ENCODE data around the gene FARP2. TPM values are rescaled to one million over a fixed set of nuclear protein-coding genes. Genes with fewer than 3 reads are reported as not detected.
"Not testable (repeated sequence)": the region's sequence is repeated elsewhere in the genome, so short reads cannot be mapped to it uniquely, and the experiment has no call there.

The FARP2 gene
- total RNA-seq, 1 experiment from 2014 or later = 30.4 TPM

DNA sequence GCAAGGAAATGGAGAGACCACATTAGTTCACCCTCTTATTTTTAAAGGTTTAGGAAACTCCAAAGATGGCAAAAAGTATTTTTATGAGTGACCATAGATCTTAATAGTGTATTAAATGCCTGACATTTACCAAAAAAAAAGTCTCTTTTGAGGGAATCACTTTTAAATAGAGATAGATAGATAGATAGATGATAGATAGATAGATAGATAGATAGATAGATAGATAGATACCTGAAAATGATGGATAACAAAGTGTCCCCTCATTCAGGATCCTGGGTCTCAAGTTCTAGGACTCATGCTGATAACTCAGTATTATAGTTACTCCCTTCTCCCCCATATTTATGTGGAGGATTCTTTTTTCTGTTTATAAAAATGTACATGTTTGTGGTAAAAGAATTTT is 52.8 kb downstream of the FARP2 start:
- DNase-seq (ENCODE audit: low read depth) = no peak

DNA sequence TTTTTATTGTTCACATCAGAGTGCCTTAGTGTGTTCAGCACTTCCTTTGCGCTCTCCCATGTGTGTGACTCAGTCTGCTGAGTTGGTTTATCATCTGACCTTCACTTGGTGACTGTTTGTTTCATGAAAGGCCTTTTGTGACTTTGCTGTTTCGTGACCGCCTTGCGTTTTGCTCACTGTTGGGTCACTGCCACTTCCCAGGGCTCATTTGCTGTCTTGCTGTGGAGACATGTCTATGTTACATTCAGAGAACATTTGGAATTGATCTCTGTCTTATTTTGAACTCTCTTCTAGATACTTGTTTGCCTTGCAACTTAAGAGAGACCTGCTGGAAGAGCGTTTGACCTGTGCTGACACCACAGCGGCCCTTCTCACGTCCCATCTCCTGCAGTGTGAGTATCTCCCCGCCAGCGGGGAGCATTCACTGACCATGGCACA is 54.7 kb downstream of the FARP2 start:
- DNase-seq (ENCODE audit: low read depth) = peak; percentile 13

DNA sequence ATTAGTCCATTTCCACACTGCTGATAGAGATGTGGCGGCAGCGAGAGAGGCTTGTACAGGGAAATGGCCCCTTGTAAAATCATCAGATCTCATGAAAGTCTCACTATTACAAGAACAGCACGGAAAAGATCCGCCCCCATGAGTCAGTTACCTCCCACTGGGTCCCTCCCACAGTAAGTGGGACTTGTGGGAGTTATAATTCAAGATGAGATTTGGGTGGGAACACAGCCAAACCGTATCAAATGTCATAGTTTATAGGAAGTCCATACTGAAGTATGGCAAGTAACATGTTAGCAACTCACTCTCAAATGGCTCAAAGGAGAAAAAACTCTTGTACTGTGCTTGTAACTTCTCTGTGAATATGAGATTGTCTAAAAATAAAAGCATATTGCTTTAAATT is 56.1 kb downstream of the FARP2 start:
- peak; percentile 91 for DNase-seq (ENCODE audit: low read depth)

DNA sequence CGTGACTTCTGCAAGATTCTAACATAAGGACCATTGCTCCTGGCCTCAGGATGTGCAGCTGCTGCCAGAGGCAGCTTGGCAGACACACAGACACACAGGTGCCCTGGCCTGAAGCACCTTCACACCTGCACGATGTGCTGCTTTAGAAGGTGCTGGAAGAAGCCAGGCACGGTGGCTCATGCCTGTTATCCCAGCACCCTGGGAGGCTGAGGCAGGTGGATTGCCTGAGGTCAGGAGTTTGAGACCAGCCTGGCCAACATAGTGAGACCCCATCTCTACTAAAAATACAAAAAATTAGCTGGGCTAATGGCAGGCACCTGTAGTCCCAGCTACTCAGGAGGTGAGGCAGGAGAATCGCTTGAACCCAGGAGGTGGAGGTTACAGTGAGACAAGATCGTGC is 57.4 kb downstream of the FARP2 start:
- DNase-seq (ENCODE audit: low read depth) = not testable (repeated sequence)

DNA sequence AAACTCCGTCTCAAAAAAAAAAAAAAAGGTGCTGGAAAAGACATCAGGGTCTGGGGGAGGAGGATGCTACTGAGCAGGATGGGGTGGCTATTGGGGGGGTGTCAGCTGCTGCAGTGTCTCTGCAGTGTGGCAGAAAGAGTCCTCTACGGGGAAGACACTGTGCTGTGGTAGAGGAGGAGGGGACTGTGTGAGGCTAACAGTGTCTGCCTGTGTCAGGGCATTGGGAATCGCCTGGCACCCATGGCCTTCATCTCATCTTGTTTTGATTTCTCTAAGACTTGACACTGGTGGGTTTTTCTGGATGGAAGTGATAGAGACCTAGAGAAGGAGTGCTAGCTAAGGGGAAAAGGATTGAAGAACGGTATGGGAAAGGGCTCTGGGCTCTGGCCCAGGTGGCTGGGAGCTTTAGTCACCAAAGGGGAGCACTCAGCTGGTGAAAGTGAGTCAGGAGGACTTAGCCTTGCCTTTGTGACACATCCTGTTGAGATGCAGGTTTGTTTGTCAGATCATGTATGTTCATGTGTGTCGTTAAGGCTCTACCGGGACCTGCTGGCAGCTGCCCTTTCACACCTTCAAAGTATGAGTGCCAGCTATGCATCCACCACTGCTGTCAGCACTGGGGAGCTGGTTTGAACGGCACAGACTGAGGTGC is 58.0 kb downstream of the FARP2 start:
- no peak for DNase-seq (ENCODE audit: low read depth)

DNA sequence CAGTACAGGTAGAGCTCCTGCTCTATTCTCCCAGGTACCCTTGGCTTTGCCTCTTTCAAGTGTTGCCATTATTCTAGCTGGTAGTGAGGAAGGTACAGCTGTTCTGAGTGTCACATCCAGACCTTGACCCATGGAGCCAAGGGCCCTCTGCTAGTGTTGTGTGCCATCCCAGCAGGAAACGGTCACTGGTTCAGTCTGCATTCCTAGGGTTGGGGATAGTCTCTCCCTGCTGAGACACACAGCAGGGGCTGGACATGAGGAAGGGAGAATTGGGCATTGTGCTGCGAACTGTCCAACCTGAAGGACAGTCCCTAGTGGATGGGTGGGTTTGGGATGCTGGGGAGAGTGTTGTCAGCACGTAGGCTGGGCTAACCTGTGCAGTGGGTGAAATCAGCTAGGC is 59.1 kb downstream of the FARP2 start:
- no peak for DNase-seq (ENCODE audit: low read depth)

DNA sequence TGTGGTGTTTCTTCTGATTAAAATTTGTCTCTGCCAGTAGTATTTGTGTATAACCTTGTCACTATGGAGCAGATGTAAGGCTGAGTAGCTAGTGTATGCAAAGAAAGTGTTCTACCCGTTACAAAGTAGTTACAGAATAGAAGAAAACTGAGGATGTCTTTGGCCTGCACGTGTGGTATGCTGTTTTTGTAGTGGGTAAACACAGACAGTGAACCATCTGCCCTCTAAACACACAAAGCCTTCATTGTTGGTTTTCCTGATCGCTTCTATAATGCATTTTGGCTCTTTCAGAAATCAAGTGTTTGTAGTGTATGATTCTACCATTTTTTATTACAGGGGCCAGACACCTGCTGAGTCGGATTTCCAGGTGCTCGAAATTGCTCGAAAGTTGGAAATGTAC is 61.5 kb downstream of the FARP2 start:
- DNase-seq (ENCODE audit: low read depth) = no peak

DNA sequence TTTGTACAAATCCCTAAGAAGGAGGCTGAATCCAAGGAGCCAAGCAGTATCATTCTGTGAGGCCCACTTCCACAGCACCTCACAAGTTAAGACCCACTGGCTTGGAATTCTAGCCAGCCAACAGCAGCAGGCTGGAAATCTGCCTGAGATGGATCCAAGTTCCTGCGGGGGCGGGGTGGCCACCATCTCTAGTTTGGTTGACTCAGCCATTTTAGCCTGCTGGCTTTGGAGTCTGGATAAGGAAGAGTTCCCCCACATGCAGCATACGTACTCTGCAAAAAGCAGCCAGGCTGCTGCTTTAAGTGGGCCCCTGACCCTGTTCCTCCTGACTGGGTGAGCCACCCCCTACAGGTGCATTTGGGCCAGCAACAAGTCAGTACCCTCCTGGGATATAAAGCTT is 65.2 kb downstream of the FARP2 start:
- DNase-seq (ENCODE audit: low read depth) = no peak

DNA sequence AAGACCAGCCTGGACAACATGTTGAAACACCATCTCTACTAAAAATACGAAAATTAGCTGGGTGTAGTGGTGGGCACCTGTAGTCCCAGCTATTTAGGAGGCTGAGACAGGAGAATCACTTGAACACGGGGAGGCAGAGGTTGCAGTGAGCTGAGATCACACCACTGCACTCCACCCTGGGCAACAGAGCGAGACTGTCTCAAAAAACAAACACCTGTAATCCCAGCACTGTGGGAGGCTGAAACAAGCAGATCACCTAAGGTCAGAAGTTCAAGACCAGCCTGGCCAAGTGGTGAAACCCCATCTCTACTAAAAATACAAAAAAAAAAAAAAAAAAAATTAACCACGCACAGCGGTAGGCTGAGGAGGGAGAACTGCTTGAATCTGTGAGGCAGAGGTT is 65.9 kb downstream of the FARP2 start:
- not testable (repeated sequence) for DNase-seq (ENCODE audit: low read depth)

DNA sequence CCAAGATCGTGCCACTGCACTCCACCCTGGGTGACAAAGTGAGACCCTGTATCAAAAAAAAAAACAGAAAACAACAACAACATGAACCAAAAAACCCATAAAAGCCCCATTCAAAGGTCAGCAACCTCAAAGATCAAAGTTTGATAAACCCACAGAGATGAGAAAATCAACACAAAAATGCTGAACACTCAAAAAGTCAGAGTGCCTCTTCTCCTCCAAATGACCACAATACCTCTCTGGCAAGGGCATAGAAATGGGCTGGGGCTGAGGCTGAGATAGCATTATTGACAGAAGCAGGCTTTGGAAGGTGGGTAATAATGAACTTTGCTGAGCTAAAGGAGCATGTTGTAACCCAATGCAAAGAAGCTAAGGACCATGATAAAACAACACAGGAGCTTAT is 66.3 kb downstream of the FARP2 start:
- DNase-seq (ENCODE audit: low read depth) = no peak

DNA sequence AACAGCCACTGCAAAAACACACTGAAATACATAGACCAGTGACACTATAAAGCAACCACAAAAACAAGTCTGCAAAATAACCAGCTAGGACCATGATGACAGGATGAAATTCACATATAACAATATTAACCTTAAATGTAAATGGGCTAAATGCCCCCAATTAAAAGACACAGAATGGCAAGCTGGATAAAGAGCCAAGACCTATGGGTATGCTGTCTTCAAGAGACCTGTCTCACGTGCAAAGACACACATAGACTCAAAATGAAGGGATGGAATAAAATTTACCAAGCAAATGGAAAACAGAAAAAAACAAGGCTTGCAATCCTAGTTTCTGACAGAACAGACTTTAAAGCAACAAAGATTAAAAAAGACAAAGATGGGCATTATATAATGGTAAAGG is 67.4 kb downstream of the FARP2 start:
- DNase-seq (ENCODE audit: low read depth) = not testable (repeated sequence)

DNA sequence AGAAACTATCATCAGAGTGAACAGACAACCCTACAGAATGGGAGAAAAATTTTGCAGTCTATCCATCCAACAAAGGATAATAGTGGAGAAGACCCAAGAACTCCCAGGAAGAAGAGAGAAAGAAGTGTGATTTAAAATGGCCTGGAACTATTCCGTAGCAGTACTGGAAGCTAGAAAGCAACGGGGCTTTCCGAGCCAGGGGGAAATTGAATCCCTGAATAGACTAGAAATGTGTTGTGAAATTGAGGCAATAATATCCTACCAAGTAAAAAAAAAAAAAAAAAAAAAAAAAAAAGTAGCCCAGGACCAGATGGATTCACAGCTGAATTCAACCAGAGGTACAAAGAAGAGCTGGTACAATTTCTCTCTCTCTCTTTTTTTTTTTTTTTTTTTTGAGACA is 69.3 kb downstream of the FARP2 start:
- no peak for DNase-seq (ENCODE audit: low read depth)

DNA sequence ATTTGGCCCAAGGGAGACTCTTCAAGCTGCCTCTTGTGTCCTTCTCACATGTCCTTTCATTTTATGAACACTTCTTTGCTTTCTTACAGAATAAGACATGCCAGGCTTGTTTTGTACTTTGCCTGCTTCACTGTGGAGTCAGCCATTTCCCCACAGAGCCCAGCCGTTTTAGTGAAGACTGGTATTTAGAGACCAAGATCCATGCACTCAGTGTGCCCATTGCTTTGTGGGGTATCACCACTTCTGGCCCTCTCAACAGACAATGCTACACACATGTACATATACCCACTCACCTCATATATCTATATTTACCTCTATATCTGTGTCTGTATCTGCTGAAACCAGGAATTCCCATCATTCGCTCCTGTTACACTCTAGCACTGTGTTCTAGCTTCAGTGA is 74.1 kb downstream of the FARP2 start:
- no peak for DNase-seq (ENCODE audit: low read depth)

DNA sequence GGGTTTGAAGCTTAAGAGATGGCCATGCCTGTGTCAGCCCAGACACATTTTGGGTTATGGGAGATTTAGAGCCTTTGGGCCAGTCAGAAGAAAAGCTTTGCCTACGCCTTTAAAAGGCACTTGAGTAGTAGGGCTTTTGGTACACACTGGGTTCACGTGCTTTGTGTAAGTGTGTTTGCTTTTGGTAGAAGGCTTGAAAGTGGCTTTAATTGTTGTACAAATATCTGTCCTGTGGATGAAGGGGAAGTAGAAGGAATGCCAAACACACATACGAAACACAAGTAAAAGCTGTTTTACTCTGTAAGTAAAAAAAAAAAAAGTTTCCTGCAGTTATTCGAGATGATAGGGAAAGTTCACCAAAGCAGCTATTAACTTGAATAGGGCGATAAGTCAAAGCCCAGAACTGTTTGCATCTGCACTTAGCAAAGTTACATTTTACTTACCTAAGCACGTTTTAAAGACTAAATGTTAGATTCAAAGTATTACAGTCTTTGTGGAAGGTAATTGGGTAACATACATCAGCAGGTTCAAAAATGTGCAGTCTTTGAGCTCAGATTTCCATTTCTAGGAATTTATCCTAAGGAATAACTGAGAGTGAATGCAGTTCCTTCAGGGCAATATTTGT is 76.9 kb downstream of the FARP2 start:
- DNase-seq (ENCODE audit: low read depth) = no peak

DNA sequence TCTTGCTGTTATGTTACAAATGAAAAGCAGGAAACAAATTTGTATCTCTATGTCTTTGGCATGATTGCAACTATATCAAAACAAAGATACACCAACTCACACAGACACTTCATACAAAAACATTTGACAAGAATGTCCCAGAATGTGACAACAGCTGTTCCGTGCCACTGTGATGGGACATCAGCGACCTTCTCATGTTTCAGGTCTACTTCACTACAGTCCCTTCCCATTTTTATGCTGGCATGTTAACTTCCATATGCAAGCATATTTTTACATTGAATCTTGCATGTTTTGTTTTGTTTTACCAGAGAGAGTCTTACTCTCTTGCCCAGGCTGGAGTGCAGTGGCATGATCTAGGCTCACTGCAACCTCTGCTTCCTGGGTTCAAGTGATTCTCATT is 81.1 kb downstream of the FARP2 start:
- DNase-seq (ENCODE audit: low read depth) = no peak

DNA sequence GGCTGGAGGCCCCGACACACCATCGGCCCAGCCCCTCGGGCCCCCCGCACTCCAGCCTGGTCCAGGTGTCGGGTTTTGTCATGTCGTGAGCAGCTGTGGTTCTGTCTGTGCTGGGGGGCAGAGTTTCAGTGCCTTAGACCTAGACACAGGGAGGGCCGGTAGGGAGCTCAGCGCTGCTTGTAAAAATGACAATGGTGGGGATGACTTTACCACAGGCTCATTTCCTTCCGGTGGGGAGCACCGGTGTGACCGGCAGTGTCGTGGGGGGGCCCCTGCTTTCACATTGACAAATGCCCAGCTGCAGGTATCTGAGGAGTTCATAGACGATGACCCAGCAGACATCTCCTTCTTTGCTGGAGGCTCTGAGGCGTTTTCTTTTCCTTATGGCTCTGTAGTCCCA is 85.4 kb downstream of the FARP2 start:
- DNase-seq (ENCODE audit: low read depth) = no peak

DNA sequence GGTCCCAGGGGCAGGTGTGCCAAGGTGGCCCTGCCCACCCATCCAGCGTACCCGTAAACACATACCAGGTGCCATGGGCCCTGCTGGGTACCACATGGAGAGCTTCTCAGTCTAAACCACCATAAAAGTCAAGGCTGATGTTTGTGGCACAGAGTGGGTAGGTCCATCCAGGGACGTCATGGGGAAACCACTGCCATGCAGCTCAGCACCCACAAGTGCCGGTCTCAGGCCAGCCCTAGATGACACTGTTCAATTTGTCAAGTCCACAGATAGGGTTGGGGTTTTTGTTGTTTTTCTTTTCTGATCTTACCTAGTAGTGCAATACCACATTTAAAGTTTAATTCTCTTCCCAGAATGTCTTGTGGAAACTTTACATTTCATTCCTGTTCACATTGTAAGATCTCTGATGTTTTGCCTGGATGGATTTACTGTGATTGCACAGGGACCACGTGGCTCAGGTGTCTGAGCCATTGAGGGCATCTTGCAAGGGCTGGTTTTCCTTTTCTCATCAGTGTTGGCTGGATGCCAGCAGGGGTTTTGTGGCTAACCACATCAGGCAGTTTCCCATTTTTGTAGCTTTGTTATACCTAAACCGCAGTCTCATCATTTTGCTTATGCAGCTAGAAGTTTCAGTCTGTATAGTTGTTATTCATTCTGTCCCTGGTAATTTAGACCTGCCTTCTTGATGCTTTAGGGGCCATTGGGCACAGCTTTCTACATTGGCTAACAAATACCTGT is 87.6 kb downstream of the FARP2 start:
- DNase-seq (ENCODE audit: low read depth) = peak; percentile 79

DNA sequence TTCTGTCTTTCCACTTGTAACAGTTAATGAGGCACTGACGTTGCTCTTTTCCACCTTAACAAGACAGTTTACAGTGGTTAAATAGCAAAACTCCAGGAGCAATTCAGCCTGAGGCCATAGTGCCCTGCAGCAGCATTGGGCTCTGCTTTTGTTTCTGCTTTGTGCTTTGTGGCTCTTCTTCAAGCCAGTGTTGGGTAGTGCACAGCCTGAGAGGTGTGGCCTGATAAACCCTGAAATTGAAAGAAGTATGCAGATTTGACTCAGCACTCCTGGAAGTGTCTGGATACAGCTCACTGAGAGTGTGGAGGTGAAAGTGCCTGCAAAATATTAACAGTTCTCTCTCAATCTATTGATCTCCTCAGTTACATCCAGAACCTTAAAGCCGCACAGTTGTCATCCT is 89.3 kb downstream of the FARP2 start:
- DNase-seq (ENCODE audit: low read depth) = no peak

DNA sequence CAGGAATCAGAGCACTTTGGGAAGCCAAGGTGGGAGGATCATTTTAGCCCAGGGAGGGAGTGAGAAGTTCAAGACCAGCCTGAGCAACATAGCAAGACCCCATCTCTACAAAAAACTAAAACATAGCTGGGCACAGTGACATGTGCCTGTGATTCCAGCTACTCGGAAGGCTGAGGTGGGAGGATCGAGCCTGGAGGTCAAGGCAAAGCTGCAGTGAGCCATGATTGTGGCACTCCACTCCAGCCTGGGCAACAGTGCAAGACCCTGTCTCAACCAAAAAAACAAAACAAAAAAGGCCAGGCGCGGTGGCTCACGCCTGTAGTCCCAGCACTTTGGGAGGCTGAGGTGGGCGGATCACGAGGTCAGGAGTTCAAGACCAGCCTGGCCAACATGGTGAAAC is 94.0 kb downstream of the FARP2 start:
- not testable (repeated sequence) for DNase-seq (ENCODE audit: low read depth)

DNA sequence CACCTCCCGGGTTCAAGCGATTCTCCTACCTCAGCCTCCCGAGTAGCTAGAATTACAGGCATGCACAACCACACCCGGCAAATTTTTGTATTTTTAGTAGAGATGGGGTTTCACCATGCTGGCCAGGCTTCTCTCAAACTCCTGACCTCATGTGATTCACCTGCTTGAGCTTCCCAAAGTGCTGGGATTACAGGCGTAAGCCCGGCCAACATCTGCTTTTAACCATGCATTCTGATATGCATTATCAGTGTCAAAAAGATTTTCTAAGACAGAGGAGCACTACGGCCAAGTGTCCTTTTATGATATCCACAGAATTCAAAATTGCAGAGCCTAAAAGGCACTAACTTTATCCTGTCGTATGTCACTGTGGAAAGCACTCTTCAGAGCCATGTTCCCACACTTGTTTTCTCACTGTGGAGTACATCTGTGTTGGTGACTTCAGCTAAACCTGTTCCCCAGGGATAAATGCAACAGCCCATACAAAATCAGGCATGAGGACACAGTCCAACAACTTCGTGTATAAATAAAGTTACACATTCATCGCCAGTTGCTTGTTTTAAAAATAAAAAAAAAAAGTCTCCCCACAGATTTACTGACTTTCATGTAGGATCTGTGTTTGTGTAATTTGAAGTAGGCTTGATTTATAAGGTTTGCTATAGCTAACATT is 95.9 kb downstream of the FARP2 start:
- no peak for DNase-seq (ENCODE audit: low read depth)

DNA sequence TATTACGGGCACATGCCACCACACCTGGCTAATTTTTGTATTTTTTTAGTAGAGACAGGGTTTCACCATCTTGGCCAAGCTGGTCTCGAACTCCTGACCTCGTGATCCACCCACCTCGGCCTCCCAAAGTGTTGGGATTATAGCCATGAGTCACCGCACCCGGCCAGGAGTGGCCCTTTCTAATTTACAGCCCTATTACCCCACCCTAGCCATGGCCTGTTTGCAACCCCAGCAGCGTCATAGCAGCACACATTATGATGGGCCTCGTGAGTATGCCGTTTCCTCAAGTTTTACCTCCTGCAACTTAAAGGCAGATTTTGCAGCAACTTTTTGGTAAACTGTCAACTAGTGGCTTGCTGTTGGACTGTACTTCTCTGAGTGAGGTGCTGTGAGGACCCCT is 97.8 kb downstream of the FARP2 start:
- not testable (repeated sequence) for DNase-seq (ENCODE audit: low read depth)

DNA sequence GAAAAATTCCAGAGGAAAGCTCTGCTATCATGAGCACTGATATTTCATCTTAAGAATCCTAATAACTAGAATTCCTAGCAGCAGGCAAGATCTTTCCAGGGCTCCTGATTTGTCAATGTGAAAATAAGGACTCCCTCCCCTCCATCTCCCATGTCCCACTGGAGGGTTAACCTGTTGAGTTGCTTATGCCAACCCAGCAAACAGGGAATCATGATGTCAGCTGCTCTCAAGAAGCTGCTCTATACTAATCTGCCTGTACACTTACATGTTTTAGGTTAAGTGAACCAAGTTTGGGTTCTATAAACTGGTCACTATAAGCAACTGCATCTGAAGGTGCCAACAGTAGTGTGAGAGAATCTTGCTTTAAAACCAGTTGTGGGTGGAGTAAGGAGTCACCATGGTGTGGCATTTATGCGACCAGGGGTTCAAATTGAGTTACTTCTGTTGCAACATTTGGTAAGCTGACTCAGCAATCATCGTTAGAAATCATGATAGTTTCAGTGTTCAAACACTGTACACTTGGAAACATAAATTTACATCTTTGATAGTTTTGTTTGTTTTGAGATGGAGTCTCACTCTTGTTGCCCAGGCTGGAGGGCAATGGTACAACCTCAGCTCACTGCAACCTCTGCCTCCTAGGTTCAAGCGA is 98.9 kb downstream of the FARP2 start:
- DNase-seq (ENCODE audit: low read depth) = no peak

Data from LHCN-M2 (cell line).